Stimulated activated CD4-positive, alpha-beta T cell treated with anti-CD3 and anti-CD28 coated beads, TNF-alpha, amount 100 ng/mL, for 24 hours (primary cell): ENCODE results near the gene ZDHHC6.
"Not testable (repeated sequence)": the region's sequence is repeated elsewhere in the genome, so short reads cannot be mapped to it uniquely, and the experiment has no call there.

Experiments
- DNase-seq, 3 experiments: peaks; one replicate each; pipeline ENCODE4 v3.0.0-alpha.2; 2020; ENCODE audit warnings: low read depth in 3 of 3

The ZDHHC6 gene

DNA sequence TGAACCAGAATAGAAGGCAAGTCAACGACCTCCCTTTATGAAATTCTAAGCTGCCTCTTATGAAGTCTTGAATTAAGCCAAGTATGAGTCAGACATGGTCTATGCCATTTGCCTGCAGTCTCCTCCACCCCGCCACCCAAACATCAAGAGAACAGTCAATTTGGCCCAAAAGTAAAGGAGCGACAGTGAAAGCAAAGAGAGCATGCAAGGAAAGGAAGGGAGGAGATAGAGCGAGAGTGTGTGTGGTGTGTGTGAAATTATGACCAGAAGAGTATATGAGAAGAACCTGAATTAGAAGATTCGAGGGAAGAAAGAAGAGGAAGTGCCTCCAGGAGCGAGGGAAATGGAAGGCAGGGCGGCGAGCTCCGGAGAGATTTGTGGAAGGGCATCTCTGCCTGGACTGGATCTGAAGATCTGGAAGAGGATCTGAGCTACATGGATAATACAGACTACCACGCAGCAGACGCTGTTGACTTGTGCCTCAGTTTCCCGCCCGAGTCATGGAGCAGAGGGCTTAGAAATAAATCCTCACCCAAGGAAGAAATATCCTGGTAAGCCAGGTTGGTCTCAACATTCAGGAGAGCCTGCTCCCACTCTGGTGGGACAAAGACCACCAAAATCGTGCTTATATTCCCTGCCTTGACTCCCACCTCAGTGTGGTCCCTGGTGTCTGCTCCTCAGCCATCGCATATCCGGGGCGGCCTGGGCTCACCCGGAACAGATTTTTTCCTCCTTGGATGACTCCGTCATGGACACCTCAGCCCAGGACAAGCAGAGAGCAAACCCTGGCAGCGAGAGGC lies 459 bp downstream of the ZDHHC6 start:
- DNase-seq: no peak

DNA sequence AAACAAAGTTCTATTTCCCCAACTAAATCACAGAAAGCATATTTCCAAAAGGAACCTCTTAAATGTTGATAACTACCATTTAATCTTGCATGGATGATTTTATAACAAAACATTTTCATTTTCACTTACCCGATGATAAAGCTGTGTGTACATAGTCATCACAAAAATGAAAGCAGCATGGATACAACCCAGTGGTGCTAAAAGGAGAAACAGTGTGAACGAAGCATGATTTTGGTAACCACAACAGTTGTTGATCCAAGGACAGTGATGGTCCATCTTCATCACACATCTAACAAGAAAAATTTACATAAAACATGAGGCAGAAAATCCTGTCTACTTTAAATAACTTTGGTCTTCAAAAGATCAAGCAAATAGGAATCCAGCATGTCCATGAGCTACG lies 4.7 kb downstream of the ZDHHC6 start:
- no peak for DNase-seq

DNA sequence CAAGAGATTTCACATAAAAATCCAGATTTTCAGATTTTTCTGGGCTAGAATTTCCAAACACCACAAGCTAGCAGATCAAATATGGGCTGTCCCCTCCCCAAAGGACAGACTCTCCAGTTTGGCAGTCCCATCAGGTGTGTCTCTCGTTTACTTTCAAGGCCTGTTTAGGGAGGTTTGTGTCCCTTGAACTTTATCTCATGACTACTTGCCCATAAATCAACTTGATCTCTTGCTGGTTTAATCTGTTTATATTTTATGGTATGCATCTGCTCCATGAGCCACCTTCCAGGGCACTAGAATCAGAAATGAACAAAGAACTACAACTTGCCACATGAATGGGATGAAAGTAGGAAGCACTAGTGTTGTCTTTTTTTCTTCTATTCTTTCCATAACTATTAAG lies 5.2 kb downstream of the ZDHHC6 start:
- no peak for DNase-seq

DNA sequence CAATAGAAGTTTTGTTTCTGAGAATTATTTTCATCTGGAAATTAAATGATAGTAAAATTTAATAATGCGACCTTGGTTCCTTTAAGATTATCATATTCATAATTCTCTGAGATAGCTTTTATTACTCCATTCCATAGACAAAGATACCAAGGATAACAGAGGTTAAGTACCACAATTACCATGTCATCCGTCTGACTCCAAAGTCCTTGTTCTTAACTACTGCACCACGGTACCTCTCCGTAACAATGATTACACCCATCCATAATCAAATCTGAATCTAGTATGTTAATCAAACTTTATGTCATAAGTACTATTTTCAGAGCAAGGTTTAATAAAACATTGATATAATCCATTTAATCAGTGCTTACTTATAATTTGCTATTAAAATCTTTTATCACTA lies 8.4 kb downstream of the ZDHHC6 start:
- no peak for DNase-seq

DNA sequence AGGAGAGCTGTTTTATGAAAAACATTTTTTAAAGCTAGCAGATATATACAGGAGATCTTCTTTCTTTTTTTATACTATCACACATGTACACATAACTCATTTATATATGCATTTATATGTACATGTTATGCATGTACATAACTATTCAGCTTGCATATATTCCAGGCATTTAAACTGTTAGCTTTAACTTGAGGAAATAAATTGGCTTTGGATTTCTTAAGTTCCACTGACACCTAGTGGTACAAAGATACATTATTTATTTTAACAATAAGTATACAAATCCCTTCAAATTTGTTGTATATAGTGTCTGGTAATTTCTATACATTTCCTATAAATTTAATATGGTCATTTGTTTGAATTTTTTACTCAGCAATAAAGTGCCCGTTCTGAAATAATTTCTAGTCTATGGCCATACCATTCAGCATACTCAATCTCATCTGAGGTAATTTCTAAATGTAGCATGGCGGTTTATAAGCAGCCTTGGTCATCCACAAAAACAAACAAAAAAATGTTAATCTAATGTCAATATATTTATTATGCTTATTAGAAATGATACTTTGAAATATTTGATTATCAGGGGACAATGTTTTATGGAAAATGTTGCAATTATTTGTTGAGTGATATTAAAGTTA lies 11.6 kb downstream of the ZDHHC6 start:
- DNase-seq: no peak

DNA sequence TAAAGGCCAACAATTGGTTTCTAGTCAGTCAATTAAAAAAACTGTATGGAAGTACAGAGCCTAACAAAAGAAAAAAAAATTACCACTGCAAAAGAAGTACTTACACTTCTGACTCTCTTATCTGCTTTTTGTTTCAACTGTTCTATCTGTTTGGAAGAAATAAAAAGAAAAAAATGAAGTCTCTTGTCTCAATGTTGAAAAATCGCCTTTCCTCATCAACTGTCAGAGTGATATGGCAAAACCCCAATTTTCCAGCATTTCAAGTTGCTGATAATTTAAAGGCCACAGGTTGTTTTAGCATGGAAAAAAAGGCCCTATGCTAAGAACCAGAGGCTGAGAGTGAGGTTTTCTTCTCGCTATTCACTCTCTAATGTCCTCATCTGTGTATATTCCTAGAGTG lies 13.6 kb downstream of the ZDHHC6 start:
- DNase-seq: no peak

DNA sequence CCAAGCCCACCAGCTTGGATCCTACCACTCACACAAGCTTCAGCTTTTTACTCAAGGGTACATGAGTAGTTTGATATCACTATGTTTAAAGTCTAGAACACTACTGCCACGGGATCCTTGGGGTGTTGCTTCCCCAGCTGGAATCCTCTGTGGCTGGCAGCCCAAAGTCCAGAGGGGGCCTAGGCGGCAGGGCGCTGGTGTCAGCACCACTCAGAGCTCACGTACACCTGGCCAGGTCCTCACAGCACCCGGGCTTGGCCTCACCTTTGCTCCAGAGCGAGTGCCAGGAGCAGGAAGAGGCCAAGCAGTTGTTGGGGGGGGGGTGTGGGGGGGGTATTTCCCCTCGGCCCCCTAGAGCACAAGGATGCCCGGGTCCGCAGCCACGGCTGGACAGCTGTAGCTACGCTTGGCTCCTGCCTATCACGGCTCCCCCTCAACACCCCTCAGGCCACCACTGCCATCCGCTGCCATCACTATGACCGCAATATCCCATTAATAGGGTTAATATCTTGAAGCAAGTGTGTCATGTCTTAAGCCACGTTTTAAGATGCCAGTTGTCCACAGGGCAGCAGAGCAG lies 17.0 kb downstream of the ZDHHC6 start:
- no peak for DNase-seq

DNA sequence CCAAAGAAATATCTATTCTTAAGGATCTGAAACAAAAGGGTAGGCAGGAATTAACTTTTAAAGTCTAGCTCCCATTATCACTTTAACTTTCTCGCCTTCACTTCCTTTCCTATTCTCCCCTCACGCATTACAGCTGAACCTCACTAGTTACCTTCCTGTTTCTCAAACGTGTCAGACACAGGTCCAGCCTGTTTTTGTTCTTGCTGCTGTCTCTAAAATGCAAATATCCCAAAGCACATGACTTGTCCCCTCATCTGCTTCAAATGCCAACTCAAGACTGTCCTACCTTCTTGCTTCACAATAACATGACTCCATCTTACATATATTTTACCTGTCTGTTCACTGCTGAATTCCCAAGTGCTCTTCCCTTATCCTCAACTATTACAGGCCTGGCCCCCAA lies 17.6 kb downstream of the ZDHHC6 start:
- no peak for DNase-seq

DNA sequence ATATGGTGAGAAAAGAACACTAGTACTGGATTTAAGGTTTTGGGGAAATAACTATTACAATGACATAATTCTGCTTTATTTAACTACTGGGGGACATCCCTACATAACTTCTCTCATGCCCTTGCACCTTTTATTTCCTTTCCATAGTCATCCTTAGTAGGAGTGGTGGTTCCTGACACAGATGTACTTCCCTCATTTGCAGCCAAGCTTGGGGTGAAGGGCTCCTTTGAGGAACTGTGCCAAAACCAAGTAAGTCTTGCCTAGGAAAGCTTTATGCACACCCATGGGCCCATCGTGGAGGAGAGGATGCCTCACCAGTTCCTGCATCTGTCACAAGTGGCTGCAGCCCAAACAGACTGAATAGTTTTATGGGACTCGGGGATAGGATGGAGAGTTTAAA lies 20.6 kb downstream of the ZDHHC6 start:
- no peak for DNase-seq

DNA sequence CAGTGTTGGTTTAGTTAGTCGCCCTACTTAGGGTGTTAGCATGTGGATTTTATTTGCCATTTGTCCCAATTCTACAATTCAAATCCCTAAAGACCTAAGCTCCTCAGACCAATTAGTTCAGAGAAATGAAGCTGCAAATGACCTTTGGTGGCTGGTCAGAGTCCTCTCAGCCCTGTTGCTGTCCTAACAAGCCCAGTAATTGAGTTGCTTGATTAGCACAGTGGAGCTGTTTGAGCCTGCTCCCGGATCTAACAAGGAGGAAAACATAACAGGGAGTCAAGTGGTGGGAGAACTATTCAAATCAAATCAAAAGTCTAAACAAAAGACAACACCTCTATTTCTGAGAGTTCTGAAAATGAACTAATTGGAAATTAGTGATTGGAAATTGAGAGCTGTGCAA lies 22.1 kb downstream of the ZDHHC6 start:
- DNase-seq: no peak

DNA sequence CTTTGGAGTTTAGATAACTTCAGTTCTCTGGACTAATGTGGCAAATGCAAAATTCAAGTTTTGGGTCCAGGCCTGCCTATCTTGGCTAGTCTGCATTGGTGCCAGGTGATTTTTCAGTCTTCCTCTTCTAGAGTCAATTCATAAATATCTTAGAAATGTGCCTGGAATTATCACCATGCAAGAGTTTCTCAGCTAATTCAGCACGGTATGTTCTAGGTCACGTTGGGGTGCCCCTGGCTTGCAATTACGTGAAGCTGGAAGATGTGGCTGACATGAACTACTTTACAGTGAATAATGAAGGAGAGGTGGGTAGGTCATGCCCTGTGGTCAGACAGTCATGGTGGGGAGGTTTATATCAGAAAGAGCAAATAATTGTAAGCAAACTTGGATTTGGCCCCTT lies 25.0 kb downstream of the ZDHHC6 start:
- no peak for DNase-seq

DNA sequence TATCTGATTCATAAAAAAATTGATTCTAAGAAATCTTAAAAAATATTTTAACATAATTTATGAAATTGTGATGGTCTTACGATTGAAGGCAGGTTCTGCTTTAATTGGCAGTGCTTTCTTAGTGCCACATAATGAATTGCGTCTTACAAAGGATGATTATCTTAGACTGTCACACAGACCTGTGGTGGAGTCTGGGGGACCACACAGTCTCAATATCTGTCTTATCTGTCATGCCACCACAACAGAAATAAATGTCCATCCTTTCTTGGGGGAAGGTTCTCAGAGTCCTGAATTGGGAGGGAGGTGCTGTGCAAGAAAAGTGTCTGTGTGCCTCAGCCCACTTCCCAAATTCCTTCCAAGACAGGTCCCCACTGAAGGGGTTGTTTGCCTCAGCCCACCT lies 34.0 kb downstream of the ZDHHC6 start:
- DNase-seq: no peak

DNA sequence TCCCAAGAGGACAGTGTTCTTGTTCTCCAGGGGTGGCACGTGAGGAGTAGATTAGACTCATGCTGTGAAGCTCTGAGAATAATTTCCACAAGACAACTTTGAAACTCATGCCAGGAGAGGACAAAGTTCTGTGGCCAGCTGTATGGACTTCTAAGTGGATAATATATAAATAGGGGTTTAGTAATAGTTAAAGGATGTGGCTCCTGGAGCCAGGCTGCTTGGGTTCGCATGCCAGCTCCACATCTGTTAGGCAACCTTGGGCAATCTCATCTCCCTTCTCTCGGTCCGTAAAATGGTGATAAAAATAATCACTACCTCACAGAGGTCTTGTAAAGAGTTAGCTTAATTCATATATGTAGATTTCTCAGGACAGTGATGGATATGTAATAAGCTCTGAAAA lies 37.0 kb downstream of the ZDHHC6 start:
- DNase-seq: no peak

DNA sequence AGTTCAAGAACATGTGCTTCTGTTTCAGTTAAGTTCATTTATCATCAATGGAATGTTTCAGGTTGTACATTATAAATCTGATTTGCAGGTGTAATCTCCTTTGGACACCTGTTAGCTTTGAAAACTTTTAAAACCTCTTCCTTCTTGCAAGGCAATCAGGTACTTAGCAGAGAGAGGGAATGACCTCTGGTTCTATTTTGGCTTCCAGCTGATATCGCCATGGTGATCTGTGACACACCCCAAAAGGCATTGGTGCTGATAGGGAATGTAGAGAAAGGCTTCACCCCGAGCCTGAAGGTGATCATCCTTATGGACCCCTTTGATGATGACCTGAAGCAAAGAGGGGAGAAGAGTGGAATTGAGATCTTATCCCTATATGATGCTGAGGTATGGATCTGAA lies 37.4 kb downstream of the ZDHHC6 start:
- no peak for DNase-seq

DNA sequence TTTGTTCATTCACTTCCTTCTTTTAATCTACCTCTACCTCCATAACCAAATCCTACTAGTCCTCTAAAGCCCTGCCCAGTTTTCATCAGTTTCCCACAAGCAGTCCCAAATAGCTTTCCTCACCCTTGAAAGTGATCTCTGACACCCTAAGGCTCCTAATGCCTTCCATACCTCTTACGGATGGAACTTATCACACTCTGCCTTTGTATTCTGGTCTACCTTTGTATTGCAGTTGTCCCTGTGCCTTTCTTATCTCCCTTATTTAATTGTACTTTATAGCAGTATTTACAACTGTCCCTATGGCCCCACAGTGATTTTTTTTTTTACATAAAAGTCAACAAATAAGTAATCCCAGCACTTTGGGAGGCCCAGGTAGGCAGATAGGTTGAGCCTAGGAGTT lies 39.0 kb downstream of the ZDHHC6 start:
- DNase-seq: no peak

DNA sequence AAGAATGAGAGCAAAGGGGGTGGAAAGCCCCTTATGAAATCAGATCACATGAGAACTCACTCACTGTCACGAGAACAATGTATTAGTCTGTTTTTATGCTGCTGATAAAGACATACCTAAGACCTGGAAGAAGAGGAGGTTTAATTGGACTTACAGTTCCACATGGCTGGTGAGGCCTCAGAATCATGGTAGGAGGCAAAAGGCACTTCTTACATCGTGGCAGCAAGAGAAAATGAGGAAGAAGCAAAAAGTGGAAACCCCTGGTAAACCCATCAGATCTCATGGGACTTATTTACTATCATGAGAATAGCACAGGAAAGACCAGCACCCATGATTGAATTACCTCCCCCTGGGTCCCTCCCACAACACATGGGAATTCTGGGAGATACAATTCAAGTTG lies 39.9 kb downstream of the ZDHHC6 start:
- DNase-seq: not testable (repeated sequence)

DNA sequence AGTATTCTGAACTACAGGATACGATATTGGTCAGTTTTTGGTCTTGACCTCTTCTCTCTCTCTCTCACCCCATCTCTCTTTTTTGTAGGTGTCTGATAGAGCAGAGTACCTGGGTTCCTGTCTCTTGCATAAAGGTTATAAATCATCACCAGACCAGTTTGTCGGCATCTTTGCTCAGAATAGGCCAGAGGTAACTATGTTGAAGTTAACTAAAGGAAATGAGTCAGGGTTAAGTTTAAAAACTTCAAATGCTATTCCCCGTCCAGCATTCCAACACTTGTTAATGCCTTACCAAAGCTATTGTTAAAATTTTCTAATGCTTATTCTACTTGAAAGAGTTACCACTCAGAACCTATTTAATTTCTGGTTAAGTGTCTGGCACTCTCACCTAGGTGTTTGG lies 42.1 kb downstream of the ZDHHC6 start:
- DNase-seq: no peak

DNA sequence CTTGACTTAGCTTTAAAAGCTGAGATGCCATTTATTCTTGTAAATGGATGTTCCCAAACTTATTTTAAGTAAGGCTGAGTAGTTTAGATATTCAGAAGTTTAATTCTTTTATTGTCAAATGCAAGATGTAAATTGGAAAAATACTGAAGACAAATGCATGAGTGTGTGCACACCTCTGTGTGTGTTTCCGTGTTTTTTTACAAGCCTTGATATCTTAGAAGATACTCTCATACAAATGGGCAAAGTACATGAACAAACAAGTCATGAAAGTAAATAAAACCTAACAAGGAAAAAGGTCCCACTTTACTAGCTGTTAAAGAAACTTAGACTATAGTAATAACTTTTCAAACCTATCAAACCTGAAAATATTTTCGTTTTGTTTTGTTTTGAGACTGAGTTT lies 43.8 kb downstream of the ZDHHC6 start:
- DNase-seq: no peak

DNA sequence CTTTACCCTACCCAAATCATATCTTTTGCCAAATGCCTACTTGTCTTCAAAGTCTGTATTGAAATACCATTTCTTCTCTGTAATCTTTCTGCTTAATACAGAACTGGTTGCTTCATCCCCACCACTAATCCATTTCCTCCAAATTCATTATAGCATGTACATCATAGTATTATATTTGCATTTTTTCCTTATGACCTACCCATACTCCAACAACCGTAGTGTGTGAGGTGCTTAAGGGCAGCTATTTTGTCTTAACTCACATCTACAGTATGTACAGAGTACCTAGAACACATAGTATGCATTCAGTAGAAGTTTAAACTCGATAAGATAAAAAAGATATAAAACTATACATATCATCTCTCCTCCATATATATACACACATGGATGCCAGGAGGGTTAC lies 49.1 kb downstream of the ZDHHC6 start:
- no peak for DNase-seq

DNA sequence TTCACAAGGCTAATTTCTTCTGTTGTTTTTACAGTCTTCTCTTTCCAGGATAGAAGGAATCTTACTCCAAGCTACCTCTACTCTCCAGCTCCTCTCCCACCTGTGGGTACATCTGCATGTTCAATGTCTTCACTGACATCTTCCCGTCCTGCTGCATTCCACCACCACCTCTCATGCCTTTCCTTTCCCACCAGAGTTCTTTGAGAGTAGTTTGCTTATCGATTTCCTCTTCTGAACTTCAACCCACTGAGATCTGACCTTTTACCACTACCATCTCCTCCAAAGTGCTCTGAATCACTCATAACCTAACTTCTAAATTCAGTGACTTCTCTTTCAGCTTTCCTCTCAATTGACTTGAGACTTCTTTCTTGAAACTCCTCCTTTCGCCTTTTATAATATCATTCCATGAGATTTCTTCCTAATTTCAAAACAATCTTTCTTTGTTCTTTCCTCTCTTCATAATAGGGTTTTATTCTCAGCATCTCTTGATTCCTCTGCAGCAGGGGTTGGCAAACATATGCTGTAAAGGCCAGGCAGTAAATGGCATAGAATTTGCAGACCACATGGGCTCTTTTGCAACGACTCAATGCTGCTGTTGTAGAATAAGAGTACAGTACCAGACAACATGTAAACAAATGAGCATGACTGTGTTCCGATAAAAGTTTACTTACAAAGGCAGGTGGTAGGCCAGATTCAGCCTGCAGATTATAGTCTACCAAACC lies 50.7 kb downstream of the ZDHHC6 start:
- no peak for DNase-seq

DNA sequence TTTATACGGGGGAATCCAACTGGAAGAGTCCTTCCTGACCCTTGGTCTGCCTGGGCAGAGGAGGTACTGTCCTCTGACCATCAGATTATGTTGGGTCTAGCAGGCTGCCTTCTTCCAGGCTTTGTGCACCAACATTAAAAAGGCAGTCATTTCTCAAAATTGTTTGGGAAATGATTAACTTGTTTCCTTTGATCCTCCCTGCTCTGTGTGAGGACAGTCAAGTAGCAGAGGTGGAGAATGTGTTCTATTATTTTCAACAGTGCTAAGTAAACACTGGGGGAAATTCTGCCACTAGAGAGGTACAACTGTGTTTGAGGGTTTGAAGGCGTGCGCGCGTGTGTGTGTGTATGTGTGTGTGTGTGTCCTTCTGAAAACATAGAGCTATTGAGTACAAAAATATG lies 52.2 kb downstream of the ZDHHC6 start:
- no peak for DNase-seq

DNA sequence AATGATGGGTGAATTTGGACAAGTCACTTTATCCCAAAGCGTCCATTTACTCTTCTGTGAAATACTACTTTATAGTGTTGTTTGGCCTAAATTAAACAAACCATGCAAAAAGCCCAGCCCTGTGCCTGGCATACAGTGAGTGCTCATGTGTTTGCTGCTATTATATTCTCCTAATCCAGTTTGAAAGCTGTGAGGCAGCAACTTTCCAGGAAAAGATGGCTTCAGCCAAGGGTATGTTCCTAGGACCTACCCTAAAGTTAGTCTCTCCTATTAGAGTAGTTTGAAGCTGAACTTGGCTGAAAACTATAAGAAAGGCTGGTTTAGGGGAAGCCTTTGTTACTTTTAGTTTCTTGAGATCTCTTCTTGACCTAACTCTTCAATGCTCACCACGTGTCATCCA lies 52.9 kb downstream of the ZDHHC6 start:
- DNase-seq: no peak

DNA sequence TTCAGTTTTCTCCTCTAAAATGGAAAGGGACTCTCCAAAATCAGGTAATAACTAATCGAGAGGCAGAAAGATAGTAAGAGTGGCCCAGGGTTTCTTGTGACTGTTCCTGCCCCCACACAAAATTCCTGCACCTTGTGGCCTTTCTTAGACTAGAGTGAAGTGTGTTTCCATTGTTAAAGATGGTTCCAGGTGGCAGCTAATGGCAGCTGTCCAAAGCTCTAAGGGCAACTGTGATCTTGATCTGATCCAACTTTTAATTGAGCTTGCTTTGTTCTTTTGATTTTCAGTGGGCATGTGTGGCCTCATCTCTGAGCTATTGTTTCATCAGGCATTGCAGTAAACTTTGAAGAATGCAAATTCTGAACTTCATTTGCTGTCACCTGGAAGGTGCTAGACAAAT lies 53.4 kb downstream of the ZDHHC6 start:
- DNase-seq: no peak
